RPMI8226 (cell line): ENCODE data around the gene KNG1.

Experiments
- DNase-seq: peaks from one replicate; pipeline ENCODE4 v3.0.0-alpha.2; 2015

KNG1 gene

DNA sequence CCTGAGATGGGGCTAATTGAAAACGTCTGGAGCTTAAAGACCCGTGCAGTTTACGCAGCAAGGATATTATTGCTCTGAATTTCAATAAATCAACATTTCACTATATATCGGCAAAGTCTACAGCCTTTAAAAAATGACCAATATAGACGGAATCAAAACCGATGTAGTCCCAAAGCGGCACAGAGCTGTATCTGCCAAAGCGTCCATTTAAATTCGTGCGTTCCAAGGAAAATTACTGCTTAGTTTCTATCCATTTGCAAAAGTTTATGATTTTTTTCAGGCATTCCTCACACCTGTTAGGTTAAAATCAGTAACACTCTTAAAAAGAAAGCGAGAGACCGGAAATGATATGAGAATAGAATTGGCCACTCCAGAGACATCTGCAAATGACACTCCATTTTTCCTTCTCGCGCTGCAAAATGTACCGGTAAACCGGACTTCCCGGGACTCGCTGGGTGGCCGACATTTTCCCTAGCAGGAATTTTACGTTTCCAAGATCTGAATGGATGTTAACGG lies 65.4 kb downstream of the KNG1 start:
- peak; percentile 45 for DNase-seq

DNA sequence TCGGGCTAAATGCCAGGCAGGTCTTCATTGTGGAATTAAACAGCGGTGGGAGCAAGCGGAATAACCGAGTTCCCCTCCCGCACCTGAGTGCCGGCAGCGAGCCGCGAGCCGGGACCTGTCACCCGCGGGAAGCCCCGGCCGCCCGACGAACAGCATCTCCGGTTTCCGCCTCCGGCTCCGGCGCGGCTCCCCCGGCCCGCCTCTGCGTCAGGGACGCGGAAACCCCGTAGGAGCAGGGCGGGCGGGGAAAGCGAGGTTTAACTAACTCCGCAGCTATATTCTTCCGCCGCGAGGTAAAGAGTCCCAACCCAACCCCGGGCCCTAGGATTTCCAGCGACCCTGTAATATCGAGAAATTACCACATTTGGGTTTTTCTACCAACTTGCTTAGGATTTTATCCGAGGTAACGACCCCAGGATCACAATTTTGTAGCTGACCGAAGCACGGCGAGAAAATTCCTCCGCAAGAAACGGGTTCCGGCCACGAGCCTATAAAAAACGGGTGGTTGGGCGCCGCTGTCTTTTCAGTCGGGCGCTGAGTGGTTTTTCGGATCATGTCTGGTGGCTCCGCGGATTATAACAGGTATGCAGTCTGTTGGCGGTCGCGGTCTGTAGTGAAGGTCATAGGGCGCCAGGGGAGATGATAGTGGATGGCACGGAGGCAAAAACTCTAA lies 66.0 kb downstream of the KNG1 start, which contains the start of gene EIF4A2:
Gene EIF4A2 (plus strand): TSS at position 520 of the 673 bp plus-strand sequence. CDS start 34 bp downstream, at position 554.
- DNase-seq: peak; percentile 95

DNA sequence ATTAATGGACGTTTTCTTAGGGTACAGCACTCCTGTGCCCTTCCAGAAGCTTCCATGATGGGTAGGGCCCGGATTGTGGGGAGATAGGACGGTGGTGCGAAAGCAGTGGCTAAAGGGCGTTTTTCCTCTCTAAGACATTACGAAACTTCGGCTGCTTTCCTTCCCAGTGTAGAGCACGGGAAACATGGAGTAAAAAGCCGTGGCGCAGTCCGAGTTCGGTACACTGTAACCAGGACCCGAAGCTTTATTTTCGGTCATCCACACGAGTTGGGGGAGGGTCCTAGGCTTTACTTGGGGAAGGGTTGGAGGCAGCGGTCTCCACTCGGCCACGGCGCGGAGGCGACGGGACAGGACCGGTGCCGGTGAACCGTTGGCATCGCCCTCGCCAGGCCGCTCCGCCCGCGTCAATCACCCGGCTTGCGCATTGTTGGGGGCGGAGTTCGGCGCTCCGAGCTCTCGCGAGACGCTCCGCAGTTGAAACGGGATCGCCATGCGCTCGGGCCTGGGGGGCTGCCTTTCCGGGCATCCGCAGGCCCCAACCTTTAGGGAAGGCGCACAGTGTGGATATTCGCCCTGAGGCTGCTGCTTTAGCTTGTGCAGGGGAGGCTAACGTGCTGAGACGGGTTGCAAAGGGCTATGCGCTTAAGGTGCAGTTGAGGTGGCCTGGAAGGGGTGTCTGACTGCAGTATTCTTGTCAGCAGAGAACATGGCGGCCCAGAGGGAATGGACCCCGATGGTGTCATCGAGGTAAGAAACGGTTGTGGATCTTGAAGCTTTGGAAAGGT lies 66.8 kb downstream of the KNG1 start:
- DNase-seq: peak; percentile 89

DNA sequence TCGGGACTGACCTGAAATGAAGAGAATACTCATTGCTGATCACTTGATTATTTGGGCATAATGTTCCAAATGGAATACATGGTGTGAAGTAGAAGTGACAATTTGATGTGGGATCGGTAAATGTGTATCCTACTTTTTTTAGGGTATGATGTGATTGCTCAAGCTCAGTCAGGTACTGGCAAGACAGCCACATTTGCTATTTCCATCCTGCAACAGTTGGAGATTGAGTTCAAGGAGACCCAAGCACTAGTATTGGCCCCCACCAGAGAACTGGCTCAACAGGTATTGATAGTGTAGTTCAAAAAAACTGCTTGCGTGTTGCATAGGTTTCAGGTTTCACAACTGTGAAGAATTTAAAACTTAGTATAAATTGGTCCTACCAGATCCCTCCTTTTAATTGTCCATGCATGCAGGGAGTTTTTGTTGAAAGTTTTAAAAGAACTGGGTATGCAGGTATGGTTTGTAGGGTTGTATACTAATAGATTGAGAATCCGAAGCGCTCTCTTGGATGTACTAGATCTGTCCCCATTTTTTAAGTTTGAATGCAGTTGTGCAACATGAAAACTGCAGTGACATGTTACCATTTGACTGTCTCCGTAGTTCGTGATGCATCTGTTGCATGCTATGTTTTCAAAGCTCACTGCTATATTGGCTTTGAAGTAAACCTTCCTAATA lies 67.8 kb downstream of the KNG1 start:
- DNase-seq: no peak

DNA sequence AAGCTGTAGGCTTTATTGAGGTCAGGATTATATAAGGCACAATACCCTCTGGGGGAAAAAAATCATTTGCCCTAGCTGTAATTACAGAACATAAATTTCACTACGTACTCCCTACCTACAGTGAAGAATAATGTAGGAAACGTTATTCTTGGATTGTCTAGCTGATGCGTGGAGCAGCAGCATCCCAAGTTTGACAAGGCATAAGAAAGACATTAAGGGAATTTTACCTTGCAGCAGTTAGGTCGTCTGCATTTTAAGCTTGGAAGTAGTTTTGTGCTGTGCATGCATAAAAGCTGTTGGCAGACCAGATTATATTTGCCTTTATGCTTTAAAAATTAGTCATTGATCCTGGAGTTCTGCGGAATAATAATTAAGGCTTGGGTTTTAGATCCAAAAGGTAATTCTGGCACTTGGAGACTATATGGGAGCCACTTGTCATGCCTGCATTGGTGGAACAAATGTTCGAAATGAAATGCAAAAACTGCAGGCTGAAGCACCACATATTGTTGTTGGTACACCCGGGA lies 68.4 kb downstream of the KNG1 start:
- no peak for DNase-seq

DNA sequence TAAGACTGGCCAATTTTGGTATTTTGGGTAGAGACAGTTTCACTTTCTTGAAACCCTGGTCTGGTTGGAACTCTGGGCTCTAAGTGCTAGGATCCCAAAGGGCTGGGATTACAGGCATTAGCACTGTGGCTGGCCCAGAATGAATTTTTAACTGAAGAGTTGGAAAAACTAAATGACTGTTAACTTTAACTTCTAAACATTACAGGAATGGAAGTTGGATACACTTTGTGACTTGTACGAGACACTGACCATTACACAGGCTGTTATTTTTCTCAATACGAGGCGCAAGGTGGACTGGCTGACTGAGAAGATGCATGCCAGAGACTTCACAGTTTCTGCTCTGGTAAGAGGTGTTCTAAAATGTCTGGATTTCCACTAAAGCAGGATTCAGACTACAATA lies 69.8 kb downstream of the KNG1 start:
- DNase-seq: no peak

DNA sequence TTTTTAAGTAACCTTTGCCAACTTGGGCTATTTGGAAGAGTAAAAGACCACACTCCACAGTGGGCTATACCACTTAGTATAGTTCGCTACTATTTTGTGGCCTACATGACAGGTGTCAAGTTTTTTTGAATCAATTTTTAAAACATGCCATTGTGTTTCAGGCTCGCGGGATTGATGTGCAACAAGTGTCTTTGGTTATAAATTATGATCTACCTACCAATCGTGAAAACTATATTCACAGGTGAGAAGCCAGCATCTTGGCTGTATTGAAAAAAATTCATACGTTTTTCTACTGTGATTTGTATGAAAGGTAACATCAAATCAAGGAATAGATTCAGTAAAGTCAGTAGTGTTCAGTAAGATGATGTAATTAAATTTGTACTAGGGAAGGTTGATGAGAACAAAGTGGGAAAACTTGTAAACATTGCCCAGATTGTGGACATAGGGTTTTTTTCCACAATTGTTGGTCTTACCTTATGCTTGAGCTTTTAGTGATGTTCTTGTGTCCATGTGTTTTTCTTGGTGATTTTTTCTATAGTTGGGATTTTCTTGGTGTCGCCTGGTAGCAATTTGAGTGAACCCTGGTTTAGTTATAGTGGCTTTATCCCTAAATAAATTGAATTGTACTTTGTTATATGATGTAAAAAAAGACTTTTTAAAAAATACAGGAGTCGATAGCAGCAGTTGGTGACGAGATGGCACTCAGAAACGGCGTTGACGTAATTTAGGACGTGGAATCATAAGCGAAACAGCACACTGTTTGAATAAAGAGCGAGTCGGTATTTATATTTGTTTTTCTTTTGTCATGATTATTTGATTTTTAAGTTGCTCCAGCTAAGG lies 70.7 kb downstream of the KNG1 start:
- peak; percentile 26 for DNase-seq

DNA sequence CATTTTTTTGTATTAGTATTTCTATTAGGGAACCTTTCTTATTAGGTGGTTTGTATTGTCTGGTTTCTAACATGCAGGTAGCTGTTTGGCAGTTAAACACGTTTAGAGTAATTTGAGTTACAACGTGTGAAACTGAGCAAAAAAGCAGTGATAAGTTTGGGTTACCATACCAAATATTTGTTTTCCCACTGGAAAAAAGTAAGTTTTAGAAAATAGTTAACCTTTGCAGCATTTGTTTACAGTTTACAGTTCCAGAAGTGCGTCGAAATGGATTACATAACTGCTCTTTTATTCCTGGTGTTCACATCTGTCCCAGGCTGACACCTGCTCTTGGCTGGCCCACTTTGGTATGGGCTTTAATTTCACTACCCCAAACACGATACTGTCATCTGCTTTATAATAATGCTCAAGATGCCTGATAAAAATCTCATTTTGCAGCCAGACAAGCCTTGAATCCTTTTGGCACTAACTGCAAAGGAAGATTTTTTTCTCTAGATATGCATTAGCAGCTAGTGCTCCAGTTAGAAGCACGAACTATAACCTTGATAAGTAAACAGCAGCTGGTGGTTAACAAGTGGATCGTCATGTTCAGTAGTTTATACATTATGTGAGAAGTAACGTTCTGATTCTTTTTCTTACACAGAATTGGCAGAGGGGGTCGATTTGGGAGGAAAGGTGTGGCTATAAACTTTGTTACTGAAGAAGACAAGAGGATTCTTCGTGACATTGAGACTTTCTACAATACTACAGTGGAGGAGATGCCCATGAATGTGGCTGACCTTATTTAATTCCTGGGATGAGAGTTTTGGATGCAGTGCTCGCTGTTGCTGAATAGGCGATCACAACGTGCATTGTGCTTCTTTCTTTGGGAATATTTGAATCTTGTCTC lies 71.6 kb downstream of the KNG1 start:
- no peak for DNase-seq

DNA sequence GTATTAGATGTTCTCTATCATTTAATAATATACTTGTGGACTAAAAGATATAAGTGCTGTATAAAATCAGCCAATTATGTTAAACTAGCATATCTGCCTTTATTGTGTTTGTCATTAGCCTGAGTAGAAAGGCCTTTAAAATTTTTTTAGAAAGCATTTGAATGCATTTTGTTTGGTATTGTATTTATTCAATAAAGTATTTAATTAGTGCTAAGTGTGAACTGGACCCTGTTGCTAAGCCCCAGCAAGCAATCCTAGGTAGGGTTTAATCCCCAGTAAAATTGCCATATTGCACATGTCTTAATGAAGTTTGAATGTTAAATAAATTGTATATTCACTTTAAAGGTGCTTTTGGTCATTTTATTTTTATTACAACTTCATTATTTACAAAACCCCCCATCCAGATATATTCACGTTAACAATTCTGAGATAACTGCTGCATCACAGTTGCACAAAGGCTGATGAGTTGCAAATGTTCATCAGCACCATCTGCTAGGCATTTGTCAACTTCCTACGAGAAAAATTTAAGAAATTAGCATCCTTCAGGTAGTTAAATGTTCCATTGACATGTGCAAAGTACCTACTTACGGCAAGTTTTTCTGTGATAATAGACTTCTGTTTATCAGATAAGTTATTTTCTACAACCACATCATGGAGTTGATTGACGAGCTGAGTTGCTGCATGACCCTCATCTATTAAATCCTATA lies 72.5 kb downstream of the KNG1 start:
- no peak for DNase-seq

DNA sequence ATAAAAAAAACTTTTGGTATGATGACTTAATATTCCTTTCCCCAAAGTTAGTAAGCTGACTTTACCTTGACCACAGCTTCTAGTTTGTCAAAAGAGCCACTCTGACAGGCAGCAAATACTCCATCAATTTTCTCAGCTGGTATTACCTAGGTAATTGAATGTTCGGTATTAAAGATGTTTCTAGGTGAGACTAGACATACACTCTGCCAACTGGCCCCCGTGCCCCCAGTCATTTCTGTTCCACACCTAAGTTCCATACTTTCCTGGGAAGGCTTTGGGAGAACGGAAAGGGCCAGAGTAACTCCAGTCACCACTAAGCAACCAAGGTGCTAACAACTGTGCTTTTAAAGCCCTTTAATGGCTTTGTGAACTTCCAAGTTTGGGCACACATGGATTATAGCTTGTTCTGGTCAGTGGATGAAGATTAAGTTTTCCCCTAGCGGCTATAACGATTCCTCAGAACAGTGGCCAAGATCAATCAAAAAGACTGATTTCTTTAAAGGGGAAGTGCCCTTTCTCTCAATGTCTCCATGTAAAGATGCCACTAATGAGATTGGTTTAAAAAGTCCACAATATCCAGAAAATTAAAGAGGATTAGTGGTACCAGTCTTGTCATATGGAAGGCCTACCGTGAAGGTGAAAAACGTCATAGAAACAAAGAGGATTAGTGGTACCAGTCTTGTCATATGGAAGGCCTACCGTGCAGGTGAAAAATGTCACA lies 73.3 kb downstream of the KNG1 start:
- peak; percentile 33 for DNase-seq
